ENCODE measurements around the gene ATF2. TPM values are rescaled to one million over a fixed set of nuclear protein-coding genes. Genes with fewer than 3 reads are reported as not detected.

ATF2 gene
- total RNA-seq, 1 donor from 2014 or later = 158 TPM

DNA sequence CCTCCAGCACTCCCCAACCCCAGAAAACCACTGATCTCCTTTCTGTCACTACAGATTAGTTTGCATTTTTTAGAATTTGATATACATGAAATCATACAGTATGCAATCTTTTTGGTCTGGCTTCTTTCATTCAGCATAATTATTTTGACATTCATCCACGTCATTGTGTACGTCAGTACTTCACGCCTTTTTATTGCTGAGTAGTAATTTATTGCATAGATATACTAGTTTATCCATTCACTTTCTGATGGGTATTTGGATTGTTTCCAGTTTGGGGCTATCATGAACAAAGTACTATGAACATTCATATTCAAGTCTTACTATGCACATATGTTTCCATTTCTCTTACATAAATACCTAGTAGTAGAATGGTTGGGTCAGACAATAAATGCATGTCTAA, 142.8 kb downstream of the ATF2 start:
- no peak for DNase-seq

DNA sequence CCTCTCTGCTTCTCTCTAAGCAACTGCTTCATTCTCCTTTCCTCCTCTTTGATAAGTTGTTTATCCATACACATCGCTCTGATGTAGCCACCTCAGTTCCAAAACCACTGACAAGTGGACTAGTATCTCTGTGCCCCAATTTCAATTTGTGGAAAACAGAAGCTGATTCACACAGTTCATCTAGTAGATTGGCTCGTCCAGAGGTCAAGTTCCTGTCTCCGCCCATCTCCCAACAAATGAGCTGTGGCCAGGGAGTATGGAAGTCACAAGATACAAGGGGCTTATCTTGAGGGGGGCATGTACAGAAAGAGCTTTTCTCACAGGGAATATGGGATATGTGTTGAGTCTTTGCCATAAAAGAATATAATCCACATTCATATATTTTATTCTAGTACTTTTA, 145.1 kb downstream of the ATF2 start:
- DNase-seq = no peak

Small RNA genes lying within 50 kb of the gene (small RNA-seq; reads per million reads assigned to genes)
- gene MIR933 = not detected
- not detected for gene RF02271
- gene RNU6-1290P = not detected
- not detected for gene RNU6-763P

Other genes starting within 250 kb of the ATF2 start
- gene CHN1, start 162.8 kb downstream of the ATF2 start, total RNA-seq = 44.3 TPM
- 55.1 TPM for gene ATP5MC3, start 13.5 kb upstream of the ATF2 start, total RNA-seq

Measured in occipital lobe (tissue), 3 donors.